Cardiac fibroblast (primary cell): ENCODE measurements around the gene C3orf52.
"Not testable (repeated sequence)": the region's sequence is repeated elsewhere in the genome, so short reads cannot be mapped to it uniquely, and the experiment has no call there.

Source experiments
- DNase-seq, 2 donors: peaks; one replicate each; pipeline versions ENCODE4 v3.0.0 to v3.0.0-alpha.2; 2010; ENCODE audit warnings: low read depth in 2 of 2
- H3K4me3 ChIP-seq, 2 donors: replicated peaks in 1 of 2; 1 replicate in 1 of 2; 2 replicates in 1 of 2; pipeline ENCODE4 v1.5.1; 2011; ENCODE audit warnings: low read depth in 2 of 2, low read length in 2 of 2, mild to moderate bottlenecking in 2 of 2, moderate library complexity in 1 of 2
- CTCF ChIP-seq: IDR thresholded peaks from one replicate; pipeline ENCODE4 v1.5.1; 2011; ENCODE audit warnings: low read depth, mild to moderate bottlenecking, low read length, inconsistent platforms

C3orf52 gene

GRCh38 chr3:112047264-112047663 lies 38.9 kb upstream of the C3orf52 start:
- DNase-seq = no peak
- TF ChIP-seq CTCF = no peak
- no peak overlapping the region for H3K4me3 ChIP-seq

DNA sequence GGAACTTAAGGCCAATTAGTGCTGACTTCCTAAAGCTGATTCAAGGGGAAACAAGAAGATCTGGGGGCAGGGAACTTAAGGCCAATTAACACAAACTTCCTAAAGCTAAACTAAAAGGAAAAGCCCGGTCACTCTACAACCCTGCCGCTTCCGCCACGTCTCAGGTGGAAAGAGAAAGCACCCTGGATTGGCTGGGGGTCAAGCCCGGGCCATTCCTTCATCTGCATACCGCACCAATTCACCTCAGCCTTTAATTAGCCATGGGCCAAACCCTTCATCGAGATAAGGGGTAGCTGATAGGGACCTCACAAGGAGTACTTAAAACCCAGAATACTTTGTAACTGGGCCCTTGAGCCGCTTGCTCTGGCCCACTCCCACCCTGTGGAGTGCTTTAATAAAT lies 37.3 kb upstream of the C3orf52 start:
- no peak for DNase-seq
- no peak for TF ChIP-seq CTCF
- no peak overlapping the region for H3K4me3 ChIP-seq

DNA sequence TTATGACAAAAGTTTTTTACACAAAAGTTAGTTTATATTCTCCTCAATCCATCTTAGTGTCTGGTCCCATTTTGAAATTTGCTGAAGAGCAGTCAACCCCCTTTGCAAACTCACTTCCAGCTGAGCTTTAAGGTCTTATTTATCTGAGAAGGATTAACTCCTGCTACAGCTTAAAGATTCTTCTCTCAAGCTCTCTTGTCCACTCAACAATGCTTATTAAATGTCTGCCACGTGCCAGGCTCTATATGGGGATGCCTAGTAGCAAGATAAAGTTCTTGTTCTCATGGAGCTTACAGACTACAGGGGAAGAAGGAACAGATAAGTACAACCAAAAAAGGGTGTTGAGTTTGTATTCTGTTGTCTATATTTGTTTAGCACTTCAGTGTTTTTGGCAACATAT lies 33.0 kb upstream of the C3orf52 start:
- no peak overlapping the region for H3K4me3 ChIP-seq
- no peak for TF ChIP-seq CTCF
- DNase-seq = no peak

GRCh38 chr3:112056451-112056929 lies 29.7 kb upstream of the C3orf52 start:
- peak; percentile 23 to 77 for DNase-seq
- H3K4me3 ChIP-seq = no peak overlapping the region
- no peak for TF ChIP-seq CTCF

- no peak overlapping the region for H3K4me3 ChIP-seq
- TF ChIP-seq CTCF = no peak
- DNase-seq = no peak
Measured at GRCh38 chr3:112059497-112059896, 26.7 kb upstream of the C3orf52 start.

DNA sequence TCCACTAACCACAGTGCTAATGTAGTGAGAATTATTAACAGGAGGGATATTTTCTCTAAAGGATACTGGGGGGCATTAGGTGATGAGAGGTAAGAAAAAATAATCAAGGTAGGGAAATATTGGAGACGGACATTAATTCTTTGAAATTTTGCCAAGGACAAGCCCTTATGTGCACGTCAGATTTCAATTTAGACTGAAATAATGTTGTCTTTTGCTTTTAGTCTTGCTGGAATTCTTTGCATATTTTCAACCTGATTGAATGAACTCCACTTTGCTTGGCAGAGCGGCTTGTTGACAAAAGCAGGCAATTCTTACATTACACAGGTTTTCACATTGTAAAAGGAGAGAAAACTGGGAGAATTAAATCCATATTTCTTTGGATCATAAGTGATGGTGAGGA lies 25.0 kb upstream of the C3orf52 start:
- no peak for TF ChIP-seq CTCF
- no peak overlapping the region for H3K4me3 ChIP-seq
- peak; percentile 53 to 70 for DNase-seq

DNA sequence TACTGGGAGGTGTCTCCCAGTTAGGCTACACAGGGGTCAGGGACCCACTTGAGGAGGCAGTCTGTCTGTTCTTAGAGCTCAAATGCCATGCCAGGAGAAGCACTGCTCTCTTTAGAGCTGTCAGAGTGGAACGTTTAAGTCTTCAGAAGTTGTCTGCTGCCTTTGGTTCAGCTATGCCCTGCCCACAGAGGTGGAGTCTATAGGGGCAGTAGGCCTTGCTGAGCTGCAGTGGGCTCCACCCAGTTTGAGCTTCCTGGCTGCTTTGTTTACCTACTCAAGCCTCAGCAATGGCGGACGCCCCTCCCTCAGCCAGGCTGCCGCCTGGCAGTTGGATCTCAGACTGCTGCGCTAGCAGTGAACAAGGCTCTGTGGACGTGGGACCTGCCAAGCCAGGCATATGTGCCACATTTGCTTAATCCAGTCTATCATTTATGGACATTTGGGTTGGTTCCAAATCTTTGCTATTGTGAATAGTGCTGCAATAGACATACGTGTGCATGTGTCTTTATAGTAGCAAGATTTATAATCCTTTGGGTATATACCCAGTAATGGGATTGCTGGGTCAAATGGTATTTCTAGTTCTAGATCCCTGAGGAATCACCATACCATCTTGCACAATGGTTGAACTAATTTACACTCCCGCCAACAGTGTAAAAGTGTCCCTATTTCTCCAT lies 13.7 kb upstream of the C3orf52 start:
- H3K4me3 ChIP-seq, DNase-seq: not testable (repeated sequence)
